ENCODE measurements around the gene RCL1.

- no peak for TF ChIP-seq CTCF (IDR thresholded peaks at IDR 0.05; ENCODE audit: insufficient read depth, low read length, poor library complexity, severe bottlenecking)
- no peak for TF ChIP-seq EZH2phosphoT487 (conservative IDR thresholded peaks at IDR 0.05; ENCODE audit: low read length)
Measured at GRCh38 chr9:4892501-4893194, 99.9 kb downstream of the RCL1 start.

All from SU-DHL-6 (cell line).